GM12878 (cell line): ENCODE measurements around the gene NAA38. TPM values are rescaled to one million over a fixed set of nuclear protein-coding genes. Genes with fewer than 3 reads are reported as not detected.

Source experiments
- ATAC-seq: fragments of 200-7000 bp; cut with Tn5 transposase; 3 replicates; pipeline ENCODE4 v1.9.1; 2020; ENCODE audit warnings: mild to moderate bottlenecking, moderate library complexity
- BruUV-seq: library from RNA; stranded (reverse); fragments of 400-500 nt; replicated peaks from 2 replicates; lab custom pipeline; 2021; lab: Mats Ljungman, UMichigan
- CTCF ChIA-PET: fragments of 300-600 bp; sonication (Branson Sonifier 250); formaldehyde crosslinking; extraction: SDS; loops from one replicate; lab custom pipeline; 2021; ENCODE audit warnings: inconsistent platforms; lab: Yijun Ruan, JAX
- POLR2A ChIA-PET: fragments of 350-600 bp; formaldehyde crosslinking; extraction: SDS; loops from one replicate; lab custom pipeline; 2021; ENCODE audit warnings: inconsistent platforms; lab: Charles Lee
- RAD21 ChIA-PET: fragments of 300-600 bp; sonication (Branson Sonifier 250); formaldehyde crosslinking; loops from one replicate; lab custom pipeline; 2023; ENCODE audit warnings: antibody characterized with exemption; ENCODE audit not compliant: unreplicated experiment; lab: Charles Lee
- SMC1A ChIA-PET: fragments of 300-600 bp; sonication (Branson Sonifier 250); formaldehyde crosslinking; loops from one replicate; lab custom pipeline; 2023; ENCODE audit not compliant: unreplicated experiment, uncharacterized antibody; lab: Charles Lee
- DNase-seq: peaks from one replicate; pipeline ENCODE4 v3.0.0-alpha.2; 2011; ENCODE audit warnings: low read depth, low spot score
- FAIRE-seq: peaks from 3 replicates; lab custom pipeline; 2011; peaks lifted over from hg19 to GRCh38; lab: Jason Lieb, UNC
- H2AFZ ChIP-seq: 2 replicates; pipeline ENCODE4 v1.6.0; 2011; ENCODE audit warnings: low read depth, low read length, control low read depth; ENCODE audit not compliant: control insufficient read depth
- H3K27ac ChIP-seq: 2 replicates; pipeline ENCODE4 v1.5.1; 2011; ENCODE audit warnings: control low read depth; ENCODE audit not compliant: control insufficient read depth, insufficient read depth
- H3K27me3 ChIP-seq, 2 experiments: replicated peaks in 1 of 2; 2 replicates each; pipeline versions ENCODE4 v1.6.0 to v1.6.1; 2011; ENCODE audit warnings: low read length in 1 of 2; ENCODE audit not compliant: control insufficient read depth in 2 of 2, insufficient read depth in 2 of 2
- H3K36me3 ChIP-seq, 2 experiments: 2 replicates each; pipeline ENCODE4 v1.5.1; 2011; ENCODE audit warnings: low read length in 1 of 2; ENCODE audit not compliant: control insufficient read depth in 2 of 2, insufficient read depth in 2 of 2
- H3K4me1 ChIP-seq: 2 replicates; pipeline ENCODE4 v1.6.1; 2011; ENCODE audit warnings: mild to moderate bottlenecking, low read length, moderate library complexity, mixed read lengths; ENCODE audit not compliant: control insufficient read depth, insufficient read depth
- H3K4me2 ChIP-seq: 2 replicates; pipeline ENCODE4 v1.6.0; 2011; ENCODE audit warnings: control low read depth; ENCODE audit not compliant: control insufficient read depth, insufficient read depth
- H3K4me3 ChIP-seq: fragments of 200-600 bp; sonication (generic); 2 replicates; pipeline ENCODE4 v1.5.1; 2016
- H3K79me2 ChIP-seq: 2 replicates; pipeline ENCODE4 v1.6.0; 2011; ENCODE audit warnings: low read length; ENCODE audit not compliant: control insufficient read depth, insufficient read depth
- H3K9ac ChIP-seq: 2 replicates; pipeline ENCODE4 v1.8.0; 2011; ENCODE audit warnings: low read length, control low read depth, mixed read lengths; ENCODE audit not compliant: control insufficient read depth, insufficient read depth
- H3K9me3 ChIP-seq: replicated peaks from 3 replicates; pipeline ENCODE4 v1.5.1; 2011; ENCODE audit warnings: mild to moderate bottlenecking, low read length; ENCODE audit not compliant: control insufficient read depth, insufficient read depth
- H4K20me1 ChIP-seq: 2 replicates; pipeline ENCODE4 v1.6.0; 2011; ENCODE audit not compliant: control insufficient read depth, insufficient read depth
- HDGF ChIP-seq: fragments of 450-650 bp; IDR thresholded peaks from 2 replicates; pipeline ENCODE4 v1.6.1; 2016; ENCODE audit warnings: antibody characterized with exemption
- HSF1 ChIP-seq: fragments of 150-350 bp; IDR thresholded peaks from 2 replicates; pipeline ENCODE4 v1.6.1; 2014; ENCODE audit warnings: mild to moderate bottlenecking, low read depth, low read length
- RBBP5 ChIP-seq: fragments of 200-600 bp; sonication (generic); conservative IDR thresholded peaks from 2 replicates; pipeline ENCODE4 v1.6.1; 2016
- REST ChIP-seq: IDR thresholded peaks from 2 replicates; pipeline ENCODE4 v1.6.1; 2012; ENCODE audit warnings: mild to moderate bottlenecking, low read depth, low read length
- SIN3A ChIP-seq: IDR thresholded peaks from 2 replicates; pipeline ENCODE4 v1.6.1; 2012; ENCODE audit warnings: low read depth, low read length, improper control_type of control experiment
- SMC3 ChIP-seq: IDR thresholded peaks from 2 replicates; pipeline ENCODE4 v1.6.1; 2011; ENCODE audit warnings: low read length, improper control_type of control experiment, borderline replicate concordance
- SPI1 ChIP-seq: IDR thresholded peaks from 2 replicates; pipeline ENCODE4 v1.6.1; 2011; ENCODE audit warnings: low read depth, mild to moderate bottlenecking, low read length, moderate library complexity, borderline replicate concordance; ENCODE audit not compliant: insufficient read depth
- SRF ChIP-seq, 2 experiments: IDR thresholded peaks; 2 replicates each; pipeline ENCODE4 v1.6.1; 2011; ENCODE audit warnings: low read depth in 2 of 2, low read length in 2 of 2, mild to moderate bottlenecking in 1 of 2, moderate library complexity in 1 of 2
- STAT1 ChIP-seq: fragments of 450-650 bp; conservative IDR thresholded peaks from 2 replicates; pipeline ENCODE4 v1.6.1; 2014; ENCODE audit warnings: antibody characterized with exemption, mild to moderate bottlenecking
- YBX1 ChIP-seq: fragments of 450-650 bp; IDR thresholded peaks from 2 replicates; pipeline ENCODE4 v1.6.1; 2016; ENCODE audit warnings: antibody characterized with exemption
- WGBS: methylation state at CpG from one replicate; pipeline ENCODE4 v1.1.6; 2016; ENCODE audit warnings: low lambda C conversion rate; ENCODE audit not compliant: insufficient replicate concordance, insufficient coverage; ENCODE audit errors: missing lambda C conversion rate; 5-methylcytosine and 5-hydroxymethylcytosine counted together
- in situ Hi-C: fragments of 300-500 bp; cut with MboI; formaldehyde crosslinking; loops from 9 replicates; pipeline ENCODE4 v1.14.3; 2018; ENCODE audit warnings: mixed read lengths
- intact Hi-C: fragments of 100-400 bp; cut with micrococcal nuclease; formaldehyde crosslinking; loops from one replicate; pipeline ENCODE4 v1.14.2; 2022; ENCODE audit not compliant: unreplicated experiment
- polyA plus RNA-seq, 11 experiments: library from polyadenylated mRNA; depleted of rRNA in 4 of 11; unstranded in 6 of 11; stranded (reverse) in 5 of 11; fragments of >200 nt; fragmentation: Nextera tagmentation in 4 of 11; fragmentation: Illumina TruSeq in 1 of 11; extraction: Ambion mirVana in 4 of 11; extraction: Trizol in 1 of 11; gene quantifications; 1 replicate in 1 of 11; 2 replicates in 10 of 11; pipeline versions ENCODE4 v1.2.1 to v1.2.3, GENCODE V29; 2011 to 2016; ENCODE audit warnings: inconsistent platforms in 2 of 11, missing spikeins in 2 of 11, low read depth in 1 of 11
- total RNA-seq, 4 experiments: library from RNA; depleted of rRNA in 3 of 4; stranded (reverse); fragments of >200 nt in 3 of 4; fragmentation: Illumina TruSeq in 1 of 4; extraction: Trizol in 1 of 4; gene quantifications; 2 replicates each; pipeline versions ENCODE4 v1.2.1 to v1.2.3, GENCODE V29; 2013 to 2021
- TF ChIP-seq, protein P1 (sequence below): IDR thresholded peaks from 2 replicates; pipeline ENCODE4 v1.6.1; 2012; ENCODE audit warnings: improper control_type of control experiment, low read depth, low read length; ENCODE audit not compliant: insufficient replicate concordance

NAA38 gene
- total and polyA plus RNA-seq, 10 of the 15 experiments (the other 5 are each of a cell fraction or from before 2014, with no cell fraction given), result 31.5 to 337 (median 215) TPM

DNA sequence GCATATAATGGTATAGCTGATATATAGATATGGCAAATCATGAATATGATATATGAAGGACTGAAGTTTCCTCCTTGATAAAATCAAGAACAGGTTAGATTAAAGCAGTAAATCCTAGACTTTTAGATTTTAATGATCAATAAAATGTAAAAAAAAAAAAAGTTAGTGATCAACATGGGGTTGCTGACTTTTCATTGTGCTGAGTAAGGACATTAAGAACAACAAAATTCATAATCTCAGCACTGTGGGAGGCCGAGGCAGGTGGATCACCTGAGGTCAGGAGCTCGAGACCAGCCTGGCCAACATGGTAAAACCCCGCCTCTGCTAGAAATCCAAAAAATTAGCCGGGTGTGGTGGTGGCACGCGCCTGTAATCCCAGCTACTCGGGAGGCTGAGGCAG, 20.9 kb upstream of the NAA38 start (continued):
- TF ChIP-seq REST (no peak), STAT1 (no peak), SRF (IDR thresholded peaks at IDR 0.05; ENCODE audit: low read depth in 2 of 2, low read length in 2 of 2) (no peak), HSF1 (no peak), RBBP5 (no peak)

DNA sequence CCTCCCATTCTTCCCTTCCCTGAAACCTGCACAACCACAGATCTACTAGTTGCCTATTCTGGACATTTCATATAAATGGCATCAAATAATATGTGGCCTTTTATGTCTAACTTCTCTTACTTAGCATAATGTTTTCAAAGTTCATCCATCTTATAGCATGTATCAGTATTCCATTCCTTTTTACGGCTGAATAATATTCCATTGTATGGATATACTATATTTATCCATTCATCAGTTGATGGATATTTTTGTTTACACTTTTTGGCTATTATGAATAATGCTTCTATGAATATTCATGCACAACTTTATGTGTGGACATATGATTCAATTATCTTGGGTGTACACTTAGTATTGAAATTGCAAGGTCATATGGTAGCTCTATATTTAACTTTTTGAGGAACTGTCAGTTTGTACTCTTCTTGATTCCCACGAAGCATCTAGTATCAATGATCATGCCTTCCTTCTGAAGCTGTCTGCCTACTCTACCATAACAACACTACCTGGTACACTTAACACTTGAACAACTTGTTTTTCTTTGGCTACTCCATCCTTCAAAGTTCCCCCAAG, 18.5 kb upstream of the NAA38 start:
- H3K9ac ChIP-seq, result no peak overlapping the region
- WGBS, result 50% methylated on average over 2 of the region's 2 CpGs
- peaks cover 0 to 2% of the 10 kb centered on the region in 2 experiments; a peak in 2 of 4 replicates for H3K36me3 ChIP-seq
- H3K79me2 ChIP-seq, result no peaks in the 10 kb centered on the region; the same call in 1 of the 2 replicates
- TSS peak; percentile 51 for BruUV-seq
- ATAC-seq (no peak), DNase-seq (no peak), FAIRE-seq (no peak)
- H3K27me3 ChIP-seq, result no peaks in the 10 kb centered on the region
- H3K9me3 ChIP-seq, result no peaks in the 10 kb centered on the region
- H3K4me1 ChIP-seq, result peaks cover 13% of the 10 kb centered on the region
- CTCF ChIA-PET, result interaction anchor here (1.2 to 8.9 kb wide), 2 partner anchors 13 to 113 kb away, joined by 3 to 75 read pairs; no protein-coding TSS in a partner anchor
- H4K20me1 ChIP-seq, result no peaks in the 10 kb centered on the region
- intact Hi-C loops (no loop called here), in situ Hi-C loops (no loop called here)
- no peak overlapping the region for H3K4me3 ChIP-seq
- POLR2A ChIA-PET, result interaction anchor here (1.1 to 2.0 kb wide), 3 partner anchors 19 to 56 kb away, joined by 3 to 7 read pairs (median 5); partner anchors contain the start of genes CNTROB, NAA38 and TRAPPC1
- no peak overlapping the region for H3K4me2 ChIP-seq
- SMC1A ChIA-PET, result interaction anchor here (1.1 to 1.5 kb wide), 3 partner anchors 12 to 15 kb away, joined by 3 to 13 read pairs (median 4); no protein-coding TSS in a partner anchor
- H3K27ac ChIP-seq, result no peak overlapping the region
- no peak overlapping the region for H2AFZ ChIP-seq
- RAD21 ChIA-PET, result interaction anchor here (0.9 kb wide), 1 partner anchor 57 kb away, joined by 3 read pairs; no protein-coding TSS in a partner anchor
- TF ChIP-seq, protein P1, sequence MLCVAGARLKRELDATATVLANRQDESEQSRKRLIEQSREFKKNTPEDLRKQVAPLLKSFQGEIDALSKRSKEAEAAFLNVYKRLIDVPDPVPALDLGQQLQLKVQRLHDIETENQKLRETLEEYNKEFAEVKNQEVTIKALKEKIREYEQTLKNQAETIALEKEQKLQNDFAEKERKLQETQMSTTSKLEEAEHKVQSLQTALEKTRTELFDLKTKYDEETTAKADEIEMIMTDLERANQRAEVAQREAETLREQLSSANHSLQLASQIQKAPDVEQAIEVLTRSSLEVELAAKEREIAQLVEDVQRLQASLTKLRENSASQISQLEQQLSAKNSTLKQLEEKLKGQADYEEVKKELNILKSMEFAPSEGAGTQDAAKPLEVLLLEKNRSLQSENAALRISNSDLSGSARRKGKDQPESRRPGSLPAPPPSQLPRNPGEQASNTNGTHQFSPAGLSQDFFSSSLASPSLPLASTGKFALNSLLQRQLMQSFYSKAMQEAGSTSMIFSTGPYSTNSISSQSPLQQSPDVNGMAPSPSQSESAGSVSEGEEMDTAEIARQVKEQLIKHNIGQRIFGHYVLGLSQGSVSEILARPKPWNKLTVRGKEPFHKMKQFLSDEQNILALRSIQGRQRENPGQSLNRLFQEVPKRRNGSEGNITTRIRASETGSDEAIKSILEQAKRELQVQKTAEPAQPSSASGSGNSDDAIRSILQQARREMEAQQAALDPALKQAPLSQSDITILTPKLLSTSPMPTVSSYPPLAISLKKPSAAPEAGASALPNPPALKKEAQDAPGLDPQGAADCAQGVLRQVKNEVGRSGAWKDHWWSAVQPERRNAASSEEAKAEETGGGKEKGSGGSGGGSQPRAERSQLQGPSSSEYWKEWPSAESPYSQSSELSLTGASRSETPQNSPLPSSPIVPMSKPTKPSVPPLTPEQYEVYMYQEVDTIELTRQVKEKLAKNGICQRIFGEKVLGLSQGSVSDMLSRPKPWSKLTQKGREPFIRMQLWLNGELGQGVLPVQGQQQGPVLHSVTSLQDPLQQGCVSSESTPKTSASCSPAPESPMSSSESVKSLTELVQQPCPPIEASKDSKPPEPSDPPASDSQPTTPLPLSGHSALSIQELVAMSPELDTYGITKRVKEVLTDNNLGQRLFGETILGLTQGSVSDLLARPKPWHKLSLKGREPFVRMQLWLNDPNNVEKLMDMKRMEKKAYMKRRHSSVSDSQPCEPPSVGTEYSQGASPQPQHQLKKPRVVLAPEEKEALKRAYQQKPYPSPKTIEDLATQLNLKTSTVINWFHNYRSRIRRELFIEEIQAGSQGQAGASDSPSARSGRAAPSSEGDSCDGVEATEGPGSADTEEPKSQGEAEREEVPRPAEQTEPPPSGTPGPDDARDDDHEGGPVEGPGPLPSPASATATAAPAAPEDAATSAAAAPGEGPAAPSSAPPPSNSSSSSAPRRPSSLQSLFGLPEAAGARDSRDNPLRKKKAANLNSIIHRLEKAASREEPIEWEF, result no peak
- no peak for TF ChIP-seq HDGF
- no peak for TF ChIP-seq SPI1
- no peak for TF ChIP-seq SMC3
- no peak for TF ChIP-seq YBX1
- TF ChIP-seq SIN3A, result no peak
